ENCODE measurements around the gene DGAT2L6.

The DGAT2L6 gene

DNA sequence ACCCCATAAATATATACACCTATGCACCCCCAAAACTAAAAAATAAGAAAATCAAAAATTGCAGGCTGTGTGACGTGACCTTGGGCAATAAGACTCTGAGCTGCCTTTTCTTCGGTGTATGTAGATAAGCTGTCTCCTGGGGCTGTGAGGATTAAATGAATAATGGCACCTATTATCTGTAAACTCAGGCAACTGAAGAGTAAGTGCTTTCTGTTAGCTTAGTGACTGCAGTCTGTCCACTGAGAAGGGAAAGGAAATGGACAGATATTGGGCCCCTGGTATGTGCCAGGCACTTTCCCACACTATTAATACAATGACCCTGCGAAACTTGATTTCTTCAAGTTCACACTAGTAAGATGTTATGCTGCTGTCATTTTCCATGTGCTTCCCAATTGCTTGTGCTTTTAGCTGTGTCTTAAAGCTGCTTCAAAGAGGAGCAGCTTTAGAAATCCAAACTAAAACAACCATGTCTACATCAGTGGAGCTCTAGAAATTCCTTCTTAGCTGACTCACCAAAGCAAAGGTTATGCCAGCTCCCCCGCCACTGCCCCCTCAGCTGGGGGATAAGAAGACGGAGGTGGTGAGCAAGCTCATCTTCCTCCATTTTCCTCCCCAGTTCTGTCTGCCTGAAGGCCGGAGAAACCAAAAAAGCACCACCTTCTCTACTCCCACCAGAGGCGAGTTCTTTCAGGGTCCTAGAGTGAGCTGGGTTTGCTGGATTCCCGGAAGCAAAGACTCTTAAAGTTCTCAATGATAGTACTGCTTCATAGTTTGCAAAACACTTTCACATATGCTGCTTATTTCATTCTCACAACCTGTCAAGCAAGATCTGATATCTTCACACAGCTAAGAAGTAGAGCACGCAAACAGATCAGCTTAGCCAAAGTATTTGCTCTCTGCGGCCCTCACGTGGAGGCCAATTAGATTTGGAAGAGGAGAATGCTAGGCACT is 8.8 kb upstream of the DGAT2L6 start:
- peaks cover 3% of the 10 kb centered on the region for H3K36me3 ChIP-seq (ENCODE audit: control insufficient read depth, insufficient read depth, low read length)
- H3K4me3 ChIP-seq (ENCODE audit: low read length): no peak overlapping the region
- H3K27ac ChIP-seq (ENCODE audit: low read depth, low read length): no peak overlapping the region
- H3K4me1 ChIP-seq (ENCODE audit: control insufficient read depth, insufficient read depth, low read length): no peaks in the 10 kb centered on the region
- H3K27me3 ChIP-seq (ENCODE audit: control insufficient read depth, insufficient read depth, low read length): no peaks in the 10 kb centered on the region
- H3K9ac ChIP-seq (ENCODE audit: low read length): no peak overlapping the region

GRCh38 chrX:70169281-70169680 is 8.0 kb upstream of the DGAT2L6 start:
- no peak overlapping the region for H3K27ac ChIP-seq (ENCODE audit: low read depth, low read length)
- no peaks in the 10 kb centered on the region for H3K4me1 ChIP-seq (ENCODE audit: control insufficient read depth, insufficient read depth, low read length)
- H3K9ac ChIP-seq (ENCODE audit: low read length): no peak overlapping the region
- no peak overlapping the region for H3K4me3 ChIP-seq (ENCODE audit: low read length)
- H3K27me3 ChIP-seq (ENCODE audit: control insufficient read depth, insufficient read depth, low read length): no peaks in the 10 kb centered on the region
- H3K36me3 ChIP-seq (ENCODE audit: control insufficient read depth, insufficient read depth, low read length): peaks cover 3% of the 10 kb centered on the region

DNA sequence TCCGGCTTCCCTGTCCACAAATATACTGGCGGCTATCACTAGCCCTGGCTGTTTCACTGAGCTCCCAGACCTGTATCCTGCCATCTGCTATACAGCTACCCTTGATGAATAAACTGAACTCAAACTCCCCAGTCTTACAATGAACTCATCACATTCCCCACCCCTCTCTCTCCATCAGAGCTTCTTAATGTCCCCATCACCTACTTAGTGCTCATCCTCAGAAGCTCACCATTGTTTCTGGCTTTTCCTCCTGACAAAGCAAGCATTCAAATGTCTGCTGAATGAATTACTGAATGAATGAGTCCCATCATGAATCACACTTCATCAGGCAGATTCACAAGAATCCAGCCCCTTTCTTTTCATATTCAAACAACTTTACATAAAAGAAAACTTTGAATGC is 5.7 kb upstream of the DGAT2L6 start:
- Histone ChIP-seq H3K27me3 (ENCODE audit: control insufficient read depth, insufficient read depth, low read length) (no peaks in the 10 kb centered on the region), H3K36me3 (ENCODE audit: control insufficient read depth, insufficient read depth, low read length) (no peaks in the 10 kb centered on the region), H3K27ac (ENCODE audit: low read depth, low read length) (no peak overlapping the region), H3K4me1 (ENCODE audit: control insufficient read depth, insufficient read depth, low read length) (no peaks in the 10 kb centered on the region), H3K9ac (ENCODE audit: low read length) (no peak overlapping the region), H3K4me3 (ENCODE audit: low read length) (no peak overlapping the region)

DNA sequence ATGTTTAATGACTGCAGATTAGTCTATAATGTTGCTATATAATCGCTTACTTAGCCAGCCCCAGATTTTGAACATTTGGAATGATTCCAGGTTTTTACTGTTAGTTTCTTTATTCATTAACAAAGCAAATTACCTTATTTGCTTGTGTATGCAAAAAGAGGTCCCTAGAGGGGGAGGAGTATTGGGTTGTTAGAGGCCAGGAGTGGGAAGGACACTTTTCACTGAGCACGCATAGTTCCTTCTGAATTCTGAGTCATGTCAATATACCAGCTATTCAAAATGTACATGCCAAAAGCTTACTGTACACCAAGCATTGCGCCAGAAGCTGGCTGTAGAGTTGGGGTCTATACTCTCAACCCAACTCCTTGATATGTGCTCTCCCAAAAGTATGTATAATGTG is 5.1 kb upstream of the DGAT2L6 start:
- no peaks in the 10 kb centered on the region for H3K27me3 ChIP-seq (ENCODE audit: control insufficient read depth, insufficient read depth, low read length)
- H3K4me3 ChIP-seq (ENCODE audit: low read length): no peak overlapping the region
- H3K27ac ChIP-seq (ENCODE audit: low read depth, low read length): no peak overlapping the region
- no peaks in the 10 kb centered on the region for H3K4me1 ChIP-seq (ENCODE audit: control insufficient read depth, insufficient read depth, low read length)
- H3K9ac ChIP-seq (ENCODE audit: low read length): no peak overlapping the region
- H3K36me3 ChIP-seq (ENCODE audit: control insufficient read depth, insufficient read depth, low read length): no peaks in the 10 kb centered on the region

DNA sequence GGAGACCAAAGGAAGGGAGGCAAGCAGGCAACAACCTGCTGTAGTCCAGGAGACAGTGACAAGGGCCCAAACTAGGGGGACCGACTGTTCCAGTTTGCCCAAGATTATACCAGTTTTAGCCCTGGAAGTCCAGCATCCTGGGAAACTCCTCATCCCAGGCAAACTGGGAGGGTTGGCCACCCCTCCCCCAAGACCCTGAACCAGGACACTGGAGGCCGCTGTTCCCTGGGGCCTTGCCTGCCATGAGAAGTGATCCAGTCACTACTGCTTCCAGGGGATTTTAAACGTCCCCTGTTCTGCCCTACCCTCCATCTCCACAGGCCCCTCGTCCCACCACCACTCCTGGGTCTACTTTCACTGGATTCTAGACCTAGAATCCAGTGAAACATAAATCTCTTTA is 4.3 kb upstream of the DGAT2L6 start:
- H3K27ac ChIP-seq (ENCODE audit: low read depth, low read length): no peak overlapping the region
- H3K4me1 ChIP-seq (ENCODE audit: control insufficient read depth, insufficient read depth, low read length): no peaks in the 10 kb centered on the region
- H3K9ac ChIP-seq (ENCODE audit: low read length): no peak overlapping the region
- H3K36me3 ChIP-seq (ENCODE audit: control insufficient read depth, insufficient read depth, low read length): no peaks in the 10 kb centered on the region
- no peaks in the 10 kb centered on the region for H3K27me3 ChIP-seq (ENCODE audit: control insufficient read depth, insufficient read depth, low read length)
- no peak overlapping the region for H3K4me3 ChIP-seq (ENCODE audit: low read length)

GRCh38 chrX:70174754-70175153 is 2.5 kb upstream of the DGAT2L6 start:
- H3K9ac ChIP-seq (ENCODE audit: low read length): no peak overlapping the region
- H3K27ac ChIP-seq (ENCODE audit: low read depth, low read length): no peak overlapping the region
- no peaks in the 10 kb centered on the region for H3K4me1 ChIP-seq (ENCODE audit: control insufficient read depth, insufficient read depth, low read length)
- H3K27me3 ChIP-seq (ENCODE audit: control insufficient read depth, insufficient read depth, low read length): no peaks in the 10 kb centered on the region
- H3K36me3 ChIP-seq (ENCODE audit: control insufficient read depth, insufficient read depth, low read length): no peaks in the 10 kb centered on the region
- no peak overlapping the region for H3K4me3 ChIP-seq (ENCODE audit: low read length)

GRCh38 chrX:70175338-70175737 is 1.9 kb upstream of the DGAT2L6 start:
- Histone ChIP-seq H3K27ac (ENCODE audit: low read depth, low read length) (no peak overlapping the region), H3K4me1 (ENCODE audit: control insufficient read depth, insufficient read depth, low read length) (no peaks in the 10 kb centered on the region), H3K4me3 (ENCODE audit: low read length) (no peak overlapping the region), H3K36me3 (ENCODE audit: control insufficient read depth, insufficient read depth, low read length) (no peaks in the 10 kb centered on the region), H3K9ac (ENCODE audit: low read length) (no peak overlapping the region), H3K27me3 (ENCODE audit: control insufficient read depth, insufficient read depth, low read length) (no peaks in the 10 kb centered on the region)

- no peaks in the 10 kb centered on the region for H3K27me3 ChIP-seq (ENCODE audit: control insufficient read depth, insufficient read depth, low read length)
- no peak overlapping the region for H3K27ac ChIP-seq (ENCODE audit: low read depth, low read length)
- no peak overlapping the region for H3K4me3 ChIP-seq (ENCODE audit: low read length)
- H3K4me1 ChIP-seq (ENCODE audit: control insufficient read depth, insufficient read depth, low read length): no peaks in the 10 kb centered on the region
- H3K36me3 ChIP-seq (ENCODE audit: control insufficient read depth, insufficient read depth, low read length): no peaks in the 10 kb centered on the region
- H3K9ac ChIP-seq (ENCODE audit: low read length): no peak overlapping the region
Observed at GRCh38 chrX:70183091-70183490, 5.8 kb downstream of the DGAT2L6 start.

DNA sequence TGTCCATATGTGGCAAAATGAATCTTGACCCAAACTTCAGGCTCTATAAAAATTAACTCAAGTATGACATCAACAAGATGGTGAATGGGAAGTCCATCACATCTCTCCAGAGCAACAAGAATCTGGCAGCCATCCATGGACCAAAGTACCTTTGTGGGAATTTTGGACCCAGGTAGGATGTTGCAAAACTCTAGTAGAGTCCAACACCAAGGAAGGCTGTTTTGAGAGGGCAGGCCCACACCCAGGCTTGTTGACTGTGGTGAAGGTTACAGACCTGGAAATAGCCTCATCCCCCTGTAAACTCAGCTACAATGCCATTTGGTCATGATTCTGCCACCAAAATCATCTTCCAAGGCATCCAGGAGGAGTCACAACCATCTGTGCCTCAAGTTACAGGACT is 12.9 kb downstream of the DGAT2L6 start:
- Histone ChIP-seq H3K4me3 (ENCODE audit: low read length) (no peak overlapping the region), H3K36me3 (ENCODE audit: control insufficient read depth, insufficient read depth, low read length) (no peaks in the 10 kb centered on the region), H3K9ac (ENCODE audit: low read length) (no peak overlapping the region), H3K27ac (ENCODE audit: low read depth, low read length) (no peak overlapping the region), H3K4me1 (ENCODE audit: control insufficient read depth, insufficient read depth, low read length) (no peaks in the 10 kb centered on the region), H3K27me3 (ENCODE audit: control insufficient read depth, insufficient read depth, low read length) (peaks cover 3% of the 10 kb centered on the region)

DNA sequence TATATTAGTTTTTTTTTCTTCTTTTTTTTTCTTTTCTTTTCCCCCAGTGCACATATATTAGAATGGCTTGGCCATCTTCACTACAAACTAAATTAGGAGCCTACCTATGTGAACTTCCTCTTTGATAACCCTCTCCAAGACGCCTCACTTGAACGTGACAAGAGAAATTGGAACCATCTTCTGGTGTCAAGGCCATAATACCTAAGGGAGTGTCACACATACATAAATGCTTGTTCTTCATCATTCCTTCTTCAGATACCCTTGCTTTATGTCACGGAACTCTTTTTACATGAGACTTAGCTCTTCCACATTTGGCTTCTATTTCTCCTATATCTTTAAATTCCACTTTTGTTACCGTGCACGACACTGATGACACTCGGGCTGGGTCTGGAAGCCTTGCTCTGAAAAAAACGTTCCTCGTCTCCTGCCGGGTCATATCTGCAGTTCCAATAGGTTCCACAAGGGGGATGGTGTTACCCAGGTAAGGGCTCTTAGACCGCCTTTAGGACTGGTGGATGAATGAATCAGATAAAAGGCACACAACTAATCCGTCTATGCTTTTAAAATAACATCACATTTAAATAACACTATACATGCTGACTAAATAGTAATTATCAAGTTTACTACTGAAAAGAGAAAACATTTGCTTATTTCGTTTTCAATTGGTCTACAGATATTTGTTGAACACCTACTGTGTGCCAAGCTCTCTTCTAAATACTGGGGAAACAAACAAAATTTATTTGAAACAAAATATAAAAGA is 19.9 kb downstream of the DGAT2L6 start:
- no peaks in the 10 kb centered on the region for H3K4me1 ChIP-seq (ENCODE audit: control insufficient read depth, insufficient read depth, low read length)
- H3K27me3 ChIP-seq (ENCODE audit: control insufficient read depth, insufficient read depth, low read length): peaks cover under 1% of the 10 kb centered on the region
- H3K4me3 ChIP-seq (ENCODE audit: low read length): no peak overlapping the region

DNA sequence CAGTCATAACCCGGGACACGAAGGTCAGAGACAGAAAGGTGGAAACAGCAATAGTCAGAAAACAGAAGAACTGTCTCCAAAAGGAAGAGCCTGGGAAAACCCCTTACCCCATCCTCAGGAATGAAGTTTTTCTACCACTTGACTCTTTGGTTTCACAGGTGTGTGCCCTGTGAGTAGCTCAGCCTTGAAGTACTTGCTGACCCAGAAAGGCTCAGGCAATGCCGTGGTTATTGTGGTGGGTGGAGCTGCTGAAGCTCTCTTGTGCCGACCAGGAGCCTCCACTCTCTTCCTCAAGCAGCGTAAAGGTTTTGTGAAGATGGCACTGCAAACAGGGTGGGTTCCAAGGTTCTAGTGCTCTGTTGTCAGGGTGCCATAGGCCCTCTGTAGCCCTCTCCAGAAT is 24.4 kb downstream of the DGAT2L6 start:
- no peaks in the 10 kb centered on the region for H3K4me1 ChIP-seq (ENCODE audit: control insufficient read depth, insufficient read depth, low read length)
- no peak overlapping the region for H3K27ac ChIP-seq (ENCODE audit: low read depth, low read length)
- no peaks in the 10 kb centered on the region for H3K36me3 ChIP-seq (ENCODE audit: control insufficient read depth, insufficient read depth, low read length)
- no peak overlapping the region for H3K4me3 ChIP-seq (ENCODE audit: low read length)
- no peak overlapping the region for H3K9ac ChIP-seq (ENCODE audit: low read length)
- peaks cover 2% of the 10 kb centered on the region for H3K27me3 ChIP-seq (ENCODE audit: control insufficient read depth, insufficient read depth, low read length)

More for the DNA sequence above, 19.9 kb downstream of the DGAT2L6 start:
- no peak overlapping the region for H3K9ac ChIP-seq (ENCODE audit: low read length)
- no peaks in the 10 kb centered on the region for H3K36me3 ChIP-seq (ENCODE audit: control insufficient read depth, insufficient read depth, low read length)
- H3K27ac ChIP-seq (ENCODE audit: low read depth, low read length): no peak overlapping the region

DNA sequence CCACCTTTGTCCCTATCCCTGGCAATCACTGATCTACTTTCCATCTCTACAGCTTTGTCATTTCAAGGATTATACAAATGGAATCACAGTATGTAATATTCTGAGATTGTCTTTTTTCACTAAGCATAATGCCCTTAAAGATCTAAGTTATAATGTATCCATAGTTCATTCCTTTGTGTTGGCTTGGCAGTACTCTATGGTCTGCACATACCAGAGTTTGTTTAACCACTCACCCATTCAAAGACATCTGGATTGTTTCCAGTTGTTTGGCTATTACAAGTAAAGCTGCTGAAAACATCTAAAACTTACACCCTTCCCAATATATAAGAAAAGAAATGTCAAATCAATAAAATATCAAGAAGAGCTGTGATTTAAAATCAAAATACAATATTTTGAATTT is 31.2 kb downstream of the DGAT2L6 start:
- H3K9ac ChIP-seq (ENCODE audit: low read length): no peak overlapping the region
- H3K4me3 ChIP-seq (ENCODE audit: low read length): no peak overlapping the region
- no peaks in the 10 kb centered on the region for H3K36me3 ChIP-seq (ENCODE audit: control insufficient read depth, insufficient read depth, low read length)
- no peaks in the 10 kb centered on the region for H3K4me1 ChIP-seq (ENCODE audit: control insufficient read depth, insufficient read depth, low read length)
- no peak overlapping the region for H3K27ac ChIP-seq (ENCODE audit: low read depth, low read length)
- H3K27me3 ChIP-seq (ENCODE audit: control insufficient read depth, insufficient read depth, low read length): no peaks in the 10 kb centered on the region

All from rectal smooth muscle tissue (tissue), 1 donor.